Smooth muscle cell (in vitro differentiated cells): Measurements from ENCODE around the gene TTC7B. TPM values are rescaled to one million over a fixed set of nuclear protein-coding genes. Genes with fewer than 3 reads are reported as not detected.

Experiments
- DNase-seq: peaks from one replicate; lab custom pipeline; 2025; ENCODE audit not compliant: unreplicated experiment; lab: John Stamatoyannopoulos, UW
- H2AFZ ChIP-seq: fragments of 200-600 bp; sonication (generic); 2 replicates; pipeline ENCODE4 v1.6.0; 2016; ENCODE audit warnings: antibody characterized with exemption, low read depth, mild to moderate bottlenecking
- H3F3A ChIP-seq: fragments of 200-600 bp; sonication (generic); 2 replicates; pipeline ENCODE4 v1.6.0; 2017; ENCODE audit warnings: antibody characterized with exemption, low read depth
- H3K27ac ChIP-seq: fragments of 200-600 bp; sonication (generic); 2 replicates; pipeline ENCODE4 v1.5.1; 2016; ENCODE audit warnings: low read depth, mild to moderate bottlenecking
- H3K27me3 ChIP-seq: fragments of 200-600 bp; sonication (generic); 2 replicates; pipeline ENCODE4 v1.6.1; 2016; ENCODE audit warnings: low read depth, mild to moderate bottlenecking
- H3K36me3 ChIP-seq: fragments of 200-600 bp; sonication (generic); 2 replicates; pipeline ENCODE4 v1.5.1; 2016; ENCODE audit warnings: low read depth
- H3K4me1 ChIP-seq: fragments of 200-600 bp; sonication (generic); 2 replicates; pipeline ENCODE4 v1.5.1; 2016; ENCODE audit warnings: low read depth
- H3K4me2 ChIP-seq: fragments of 200-600 bp; sonication (generic); 2 replicates; pipeline ENCODE4 v1.6.0; 2016; ENCODE audit warnings: mild to moderate bottlenecking
- H3K4me3 ChIP-seq: fragments of 200-600 bp; sonication (generic); 2 replicates; pipeline ENCODE4 v1.5.1; 2016; ENCODE audit warnings: mild to moderate bottlenecking
- H3K79me2 ChIP-seq: fragments of 200-600 bp; sonication (generic); 2 replicates; pipeline ENCODE4 v1.6.0; 2016; ENCODE audit warnings: low read depth, mild to moderate bottlenecking
- H3K9ac ChIP-seq: fragments of 200-600 bp; sonication (generic); 2 replicates; pipeline ENCODE4 v1.6.0; 2016; ENCODE audit warnings: low read depth
- H3K9me3 ChIP-seq: fragments of 200-600 bp; sonication (generic); replicated peaks from 2 replicates; pipeline ENCODE4 v1.5.1; 2016; ENCODE audit warnings: low read depth
- H4K20me1 ChIP-seq: fragments of 200-600 bp; sonication (generic); 2 replicates; pipeline ENCODE4 v1.6.0; 2016; ENCODE audit warnings: low read depth
- CTCF ChIP-seq: fragments of 200-600 bp; sonication (generic); IDR thresholded peaks from 2 replicates; pipeline ENCODE4 v1.5.1; 2017; ENCODE audit warnings: borderline replicate concordance, mild to moderate bottlenecking, antibody characterized with exemption; ENCODE audit not compliant: insufficient read depth, poor library complexity, severe bottlenecking
- WGBS: methylation state at CpG from one replicate; pipeline ENCODE4 v1.1.7; 2016; ENCODE audit warnings: low lambda C conversion rate; 5-methylcytosine and 5-hydroxymethylcytosine counted together
- polyA plus RNA-seq: library from polyadenylated mRNA; unstranded; fragments of >200 nt; fragmentation: Nextera tagmentation; extraction: Ambion mirVana; gene quantifications from 2 replicates; pipeline ENCODE4 v1.2.1, GENCODE V29; 2016
- total RNA-seq: library from RNA; depleted of rRNA; stranded (reverse); fragments of >200 nt; gene quantifications from 2 replicates; pipeline ENCODE4 v1.2.3, GENCODE V29; 2014

TTC7B gene
- total and polyA plus RNA-seq, 2 experiments from 2014 or later = 22.1 to 54.1 TPM

- H3K9ac ChIP-seq = peak overlapping the region; percentile 85
- H2AFZ ChIP-seq = peak overlapping the region; percentile 100
- peak; percentile 79 for TF ChIP-seq CTCF
- H3K4me1 ChIP-seq = peaks cover 6% of the 10 kb centered on the region
- H3K36me3 ChIP-seq = peaks cover 4% of the 10 kb centered on the region
- DNase-seq = peak; percentile 77
- H3K27me3 ChIP-seq = no peaks in the 10 kb centered on the region
- peak overlapping the region; percentile 67 for H3K27ac ChIP-seq
- H4K20me1 ChIP-seq = no peaks in the 10 kb centered on the region
- no peaks in the 10 kb centered on the region for H3K79me2 ChIP-seq
- peaks cover 8% of the 10 kb centered on the region for H3F3A ChIP-seq
- peak overlapping the region; percentile 64 for H3K4me3 ChIP-seq
- WGBS = 5% methylated on average over 44 of the region's 71 CpGs
- peaks cover 6% of the 10 kb centered on the region for H3K9me3 ChIP-seq
- H3K4me2 ChIP-seq = peak overlapping the region; percentile 99
These were observed 58.0 kb downstream of the TTC7B start for GRCh38 chr14:90758028-90758889.

GRCh38 chr14:90757452-90757851, 58.8 kb downstream of the TTC7B start:
- no peak for DNase-seq

GRCh38 chr14:90756755-90757345, 59.4 kb downstream of the TTC7B start:
- no peaks in the 10 kb centered on the region for H4K20me1 ChIP-seq
- no peak overlapping the region for H3K4me2 ChIP-seq
- peaks cover 8% of the 10 kb centered on the region for H3F3A ChIP-seq
- H3K9ac ChIP-seq = no peak overlapping the region
- no peaks in the 10 kb centered on the region for H3K79me2 ChIP-seq
- TF ChIP-seq CTCF = no peak
- peaks cover 6% of the 10 kb centered on the region for H3K4me1 ChIP-seq
- H3K27ac ChIP-seq = no peak overlapping the region
- no peak overlapping the region for H2AFZ ChIP-seq
- H3K27me3 ChIP-seq = no peaks in the 10 kb centered on the region
- no peak overlapping the region for H3K4me3 ChIP-seq
- no peaks in the 10 kb centered on the region for H3K9me3 ChIP-seq
- H3K36me3 ChIP-seq = no peaks in the 10 kb centered on the region
- 93% methylated on average over 10 of the region's 10 CpGs for WGBS
- DNase-seq = no peak

More at GRCh38 chr14:90757452-90757851, 58.8 kb downstream of the TTC7B start:
- Histone ChIP-seq H3F3A (peaks cover 8% of the 10 kb centered on the region), H3K4me2 (no peak overlapping the region), H3K9me3 (no peaks in the 10 kb centered on the region), H4K20me1 (no peaks in the 10 kb centered on the region), H3K27me3 (no peaks in the 10 kb centered on the region), H3K4me1 (peaks cover 6% of the 10 kb centered on the region), H3K79me2 (no peaks in the 10 kb centered on the region), H3K9ac (no peak overlapping the region), H3K36me3 (peaks cover under 1% of the 10 kb centered on the region), H3K4me3 (no peak overlapping the region), H2AFZ (no peak overlapping the region), H3K27ac (no peak overlapping the region)
- no peak for TF ChIP-seq CTCF
- 91% methylated on average over 3 of the region's 3 CpGs for WGBS
